Measurements from ENCODE around the gene PLXNB2.

The PLXNB2 gene

GRCh38 chr22:50232481-50233151 lies 74.8 kb downstream of the PLXNB2 start:
- TF ChIP-seq CTCF (conservative IDR thresholded peaks at IDR 0.05): no peak
- no peak overlapping the region for H3K27ac ChIP-seq

GRCh38 chr22:50229370-50229769 lies 78.1 kb downstream of the PLXNB2 start:
- no peak overlapping the region for H3K27ac ChIP-seq
- TF ChIP-seq CTCF (conservative IDR thresholded peaks at IDR 0.05): no peak

GRCh38 chr22:50228366-50228765 lies 79.1 kb downstream of the PLXNB2 start:
- TF ChIP-seq CTCF (conservative IDR thresholded peaks at IDR 0.05): no peak
- no peak overlapping the region for H3K27ac ChIP-seq

- H3K27ac ChIP-seq: no peak overlapping the region
- TF ChIP-seq CTCF (conservative IDR thresholded peaks at IDR 0.05): no peak
These were observed 79.7 kb downstream of the PLXNB2 start for GRCh38 chr22:50227579-50228215.

GRCh38 chr22:50226875-50227165 lies 80.6 kb downstream of the PLXNB2 start:
- TF ChIP-seq CTCF (conservative IDR thresholded peaks at IDR 0.05): no peak
- no peak overlapping the region for H3K27ac ChIP-seq

- TF ChIP-seq CTCF (conservative IDR thresholded peaks at IDR 0.05): no peak
- H3K27ac ChIP-seq: no peak overlapping the region
These were observed 81.2 kb downstream of the PLXNB2 start for GRCh38 chr22:50226063-50226874.

GRCh38 chr22:50225200-50225969 lies 82.1 kb downstream of the PLXNB2 start:
- no peak for TF ChIP-seq CTCF (conservative IDR thresholded peaks at IDR 0.05)

More at GRCh38 chr22:50225200-50225969, 82.1 kb downstream of the PLXNB2 start:
- H3K27ac ChIP-seq: no peak overlapping the region

Measured in VCaP (cell line).